ENCODE results near the gene CD300E. TPM values are rescaled to one million over a fixed set of nuclear protein-coding genes. Genes with fewer than 3 reads are reported as not detected.

CD300E gene
- total RNA-seq, 1 experiment from 2014 or later: not detected

GRCh38 chr17:74567397-74567796, 56.1 kb downstream of the CD300E start, which contains the start of gene CD300H:
CD300H (minus strand) TSS chr17:74567509.
- DNase-seq (ENCODE audit: low read depth): no peak

GRCh38 chr17:74566132-74566753, 57.3 kb downstream of the CD300E start:
- no peak for DNase-seq (ENCODE audit: low read depth)

DNA sequence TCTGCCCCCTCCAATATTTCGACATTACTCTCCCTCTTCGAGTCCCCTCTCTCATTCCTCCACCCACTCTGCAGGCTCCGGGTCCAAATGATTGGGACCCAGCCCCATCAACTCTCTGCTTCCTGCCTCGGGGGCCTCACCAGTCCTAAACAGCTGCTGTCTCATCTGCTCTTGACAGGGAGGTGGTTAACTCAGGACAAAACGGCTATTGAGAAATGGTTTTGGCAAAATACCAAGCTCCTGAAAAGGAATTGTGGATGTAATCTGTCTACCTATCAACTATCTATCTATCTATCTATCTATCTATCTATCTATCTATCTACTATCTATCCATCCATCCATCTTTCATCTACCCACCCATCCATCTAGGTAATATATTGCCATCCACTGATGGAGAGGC, 58.4 kb downstream of the CD300E start:
- DNase-seq (ENCODE audit: low read depth): no peak

DNA sequence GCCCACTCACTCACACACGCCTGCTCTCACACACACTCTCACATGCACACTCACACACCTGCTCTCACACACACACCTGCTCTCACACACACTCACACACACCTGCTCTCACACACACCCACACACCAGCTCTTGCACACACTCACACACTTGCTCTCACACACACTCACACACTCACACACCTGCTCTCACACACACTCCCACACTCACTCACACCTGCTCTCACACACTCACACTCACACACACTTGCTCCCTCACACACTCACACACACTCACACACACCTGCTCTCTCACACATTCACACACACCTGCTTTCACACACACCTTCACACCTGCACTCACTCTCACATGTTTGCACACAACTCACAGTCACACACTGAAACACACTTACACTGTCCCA, 60.2 kb downstream of the CD300E start:
- DNase-seq (ENCODE audit: low read depth): no peak

GRCh38 chr17:74561586-74561985, 62.0 kb downstream of the CD300E start:
- no peak for DNase-seq (ENCODE audit: low read depth)

Other genes starting within 250 kb of the CD300E start
- gene GPRC5C, start 191.7 kb downstream of the CD300E start, total RNA-seq (2014; rRNA removed): not detected in 2 replicates
- gene CD300A, start 157.1 kb downstream of the CD300E start, total RNA-seq (2014; rRNA removed): not detected in 2 replicates
- gene CD300LB, start 92.3 kb downstream of the CD300E start, total RNA-seq (2014; rRNA removed): not detected in 2 replicates
- gene CD300C, start 77.6 kb downstream of the CD300E start, total RNA-seq (2014; rRNA removed): not detected in 2 replicates
- gene CD300H, start 56.2 kb downstream of the CD300E start, total RNA-seq (2014; rRNA removed): not detected in 2 replicates
- not detected in 2 replicates for gene CD300LD, start 31.5 kb downstream of the CD300E start, total RNA-seq (2014; rRNA removed)
- not detected in 2 replicates for gene CD300LF, start 89.2 kb upstream of the CD300E start, total RNA-seq (2014; rRNA removed)
- 0.19 and 0.34 TPM in 2 replicates for gene RAB37, start 113.5 kb upstream of the CD300E start, total RNA-seq (2014; rRNA removed)
- gene NHERF1, start 124.9 kb upstream of the CD300E start, total RNA-seq (2014; rRNA removed): 97.6 and 119 TPM in 2 replicates
- gene NAT9, start 152.6 kb upstream of the CD300E start, total RNA-seq (2014; rRNA removed): 35.5 and 39.1 TPM in 2 replicates
- gene GRIN2C, start 236.1 kb upstream of the CD300E start, total RNA-seq (2014; rRNA removed): 0.06 TPM in 1 of 2 replicates, not detected in the other
- gene FDXR, start 249.3 kb upstream of the CD300E start, total RNA-seq (2014; rRNA removed): 39.4 and 48.5 TPM in 2 replicates